NCI-H2107 (cell line): ENCODE results near the gene ART3.

ENCODE experiments used
- DNase-seq: peaks from one replicate; lab custom pipeline; 2025; lab: John Stamatoyannopoulos, UW

ART3 gene

GRCh38 chr4:76072760-76073159 is 1.7 kb upstream of the ART3 start:
- no peak for DNase-seq

- DNase-seq, result no peak
These were observed 588 bp downstream of the ART3 start for GRCh38 chr4:76074993-76075600.

GRCh38 chr4:76078033-76078613 is 3.6 kb downstream of the ART3 start:
- DNase-seq, result no peak

- DNase-seq, result no peak
These were observed 9.0 kb downstream of the ART3 start for GRCh38 chr4:76083386-76083988.

GRCh38 chr4:76084542-76084941 is 10.0 kb downstream of the ART3 start:
- no peak for DNase-seq

- no peak for DNase-seq
These were observed 12.7 kb downstream of the ART3 start for GRCh38 chr4:76087007-76087769.

GRCh38 chr4:76088719-76089118 is 14.2 kb downstream of the ART3 start:
- DNase-seq, result no peak

- DNase-seq, result no peak
These were observed 15.8 kb downstream of the ART3 start for GRCh38 chr4:76090241-76090691.

GRCh38 chr4:76091052-76091451 is 16.5 kb downstream of the ART3 start:
- no peak for DNase-seq

GRCh38 chr4:76095568-76095967 is 21.1 kb downstream of the ART3 start:
- DNase-seq, result no peak

GRCh38 chr4:76096076-76096475 is 21.6 kb downstream of the ART3 start:
- no peak for DNase-seq

- DNase-seq, result no peak
These were observed 31.1 kb downstream of the ART3 start for GRCh38 chr4:76105652-76106051.

- no peak for DNase-seq
These were observed 31.9 kb downstream of the ART3 start for GRCh38 chr4:76106442-76106841.

GRCh38 chr4:76108467-76109181 is 34.1 kb downstream of the ART3 start:
- no peak for DNase-seq

- DNase-seq, result no peak
These were observed 42.3 kb downstream of the ART3 start for GRCh38 chr4:76116821-76117220.

- DNase-seq, result no peak
These were observed 43.0 kb downstream of the ART3 start for GRCh38 chr4:76117536-76117935.

GRCh38 chr4:76120199-76120598 is 45.7 kb downstream of the ART3 start:
- no peak for DNase-seq

GRCh38 chr4:76125816-76126215 is 51.3 kb downstream of the ART3 start:
- no peak for DNase-seq

GRCh38 chr4:76127754-76128153 is 53.2 kb downstream of the ART3 start:
- no peak for DNase-seq

- no peak for DNase-seq
These were observed 66.7 kb downstream of the ART3 start for GRCh38 chr4:76141241-76141640.

- no peak for DNase-seq
These were observed 70.0 kb downstream of the ART3 start for GRCh38 chr4:76144546-76144945.

GRCh38 chr4:76147454-76148141 is 73.1 kb downstream of the ART3 start:
- DNase-seq, result peak; percentile 6
